HepG2 (cell line): ENCODE data around the gene YWHAE. TPM values are rescaled to one million over a fixed set of nuclear protein-coding genes. Genes with fewer than 3 reads are reported as not detected.

ENCODE experiments used
- ARNT2 ChIP-seq: sonication (generic); formaldehyde crosslinking; IDR thresholded peaks from 2 replicates; pipeline ENCODE4 v1.8.0; 2022; ENCODE audit warnings: mild to moderate bottlenecking, low read depth, missing genetic modification reagents, moderate library complexity
- CEBPZ ChIP-seq: IDR thresholded peaks from 2 replicates; pipeline ENCODE4 v1.6.1; 2012; ENCODE audit warnings: low read length, improper control_type of control experiment
- DMAP1 ChIP-seq: IDR thresholded peaks from 2 replicates; pipeline ENCODE4 v1.6.1; 2016
- FOXP1 ChIP-seq, 2 experiments: fragments of 450-650 bp in 1 of 2; IDR thresholded peaks; 2 replicates each; pipeline ENCODE4 v1.6.1; 2017 to 2018; ENCODE audit warnings: antibody characterized with exemption in 1 of 2
- KDM5A ChIP-seq: fragments of 200-600 bp; sonication (generic); IDR thresholded peaks from 2 replicates; pipeline ENCODE4 v1.7.0; 2018; ENCODE audit warnings: antibody characterized with exemption, mild to moderate bottlenecking, low read length, borderline replicate concordance
- MTF2 ChIP-seq: sonication (generic); formaldehyde crosslinking; IDR thresholded peaks from 2 replicates; pipeline ENCODE4 v1.5.0; 2020; ENCODE audit warnings: missing genetic modification reagents, borderline replicate concordance
- PHF8 ChIP-seq: sonication (generic); formaldehyde crosslinking; IDR thresholded peaks from 2 replicates; pipeline ENCODE4 v1.5.0; 2020; ENCODE audit warnings: missing genetic modification reagents
- PITX1 ChIP-seq: sonication (generic); formaldehyde crosslinking; IDR thresholded peaks from 2 replicates; pipeline ENCODE4 v1.5.1; 2020; ENCODE audit warnings: mild to moderate bottlenecking, missing genetic modification reagents
- SETDB1 ChIP-seq: sonication (generic); formaldehyde crosslinking; IDR thresholded peaks from 2 replicates; pipeline ENCODE4 v1.5.1; 2020; ENCODE audit warnings: missing genetic modification reagents, mild to moderate bottlenecking, borderline replicate concordance
- SP2 ChIP-seq: sonication (generic); formaldehyde crosslinking; IDR thresholded peaks from 2 replicates; pipeline ENCODE4 v1.5.1; 2020; ENCODE audit warnings: mild to moderate bottlenecking, missing genetic modification reagents
- TEAD2 ChIP-seq: sonication (generic); formaldehyde crosslinking; IDR thresholded peaks from 2 replicates; pipeline ENCODE4 v1.9.0; 2021; ENCODE audit warnings: missing genetic modification reagents
- ZFP91 ChIP-seq: sonication (generic); formaldehyde crosslinking; IDR thresholded peaks from 2 replicates; pipeline ENCODE4 v1.9.0; 2022; ENCODE audit warnings: missing genetic modification reagents, mild to moderate bottlenecking, borderline replicate concordance
- ZNF512 ChIP-seq: sonication (generic); formaldehyde crosslinking; IDR thresholded peaks from 2 replicates; pipeline ENCODE4 v1.4.0; 2020; ENCODE audit warnings: mild to moderate bottlenecking, missing genetic modification reagents
- ZNF589 ChIP-seq: sonication (generic); formaldehyde crosslinking; conservative IDR thresholded peaks from 2 replicates; pipeline ENCODE4 v1.8.0; 2022; ENCODE audit warnings: mild to moderate bottlenecking, moderate library complexity, missing genetic modification reagents
- ZNF607 ChIP-seq: sonication (generic); formaldehyde crosslinking; IDR thresholded peaks from 2 replicates; pipeline ENCODE4 v1.5.1; 2020; ENCODE audit warnings: missing genetic modification reagents, mild to moderate bottlenecking, borderline replicate concordance
- ZNF724P ChIP-seq: sonication (generic); formaldehyde crosslinking; IDR thresholded peaks from 2 replicates; pipeline ENCODE4 v1.8.0; 2022; ENCODE audit warnings: missing genetic modification reagents, borderline replicate concordance
- ZNF776 ChIP-seq: sonication (generic); formaldehyde crosslinking; IDR thresholded peaks from 2 replicates; pipeline ENCODE4 v1.4.0; 2020; ENCODE audit warnings: mild to moderate bottlenecking, missing genetic modification reagents
- ZNF841 ChIP-seq: sonication (generic); formaldehyde crosslinking; IDR thresholded peaks from 2 replicates; pipeline ENCODE4 v1.8.1; 2023; ENCODE audit warnings: missing genetic modification reagents, borderline replicate concordance
- ZNF891 ChIP-seq: sonication (generic); formaldehyde crosslinking; IDR thresholded peaks from 2 replicates; pipeline ENCODE4 v1.5.0; 2020; ENCODE audit warnings: mild to moderate bottlenecking, missing genetic modification reagents
- polyA plus RNA-seq, 8 experiments: library from polyadenylated mRNA; depleted of rRNA in 3 of 8; stranded (reverse) in 7 of 8; unstranded in 1 of 8; fragments of >200 nt; fragmentation: Illumina TruSeq in 4 of 8; extraction: Trizol in 4 of 8; gene quantifications; 2 replicates each; pipeline versions ENCODE4 v1.2.1 to v1.2.3, GENCODE V29; 2011 to 2016; ENCODE audit warnings: low read depth in 4 of 8, missing spikeins in 1 of 8, mixed read lengths in 1 of 8; ENCODE audit not compliant: insufficient read depth in 1 of 8
- total RNA-seq, 5 experiments: library from RNA; depleted of rRNA; stranded (reverse); fragments of >200 nt; fragmentation: Illumina TruSeq; extraction: Trizol; gene quantifications; 2 replicates each; pipeline ENCODE4 v1.2.3, GENCODE V29; 2016; ENCODE audit warnings: low read depth in 1 of 5

Gene YWHAE
- total and polyA plus RNA-seq, 2 of the 13 experiments (the other 11 are each of a cell fraction or from before 2014, with no cell fraction given) = 256 to 335 TPM

- TF ChIP-seq CEBPZ = no peak
- peak; percentile 83; the same call in 1 of the 2 replicates for TF ChIP-seq ZFP91
- no peak for TF ChIP-seq ZNF841 (CRISPR knock-in tag)
- TF ChIP-seq ZNF607 (CRISPR knock-in tag) = peak; percentile 76; the same call in 1 of the 2 replicates
- TF ChIP-seq ZNF776 (CRISPR knock-in tag) = no peak; the same call in 1 of the 2 replicates
- TF ChIP-seq PHF8 (CRISPR knock-in tag) = peak; percentile 90
- TF ChIP-seq TEAD2 = no peak
- peak; percentile 50; the same call in 1 of the 2 replicates for TF ChIP-seq KDM5A
- no peak for TF ChIP-seq FOXP1 (IDR thresholded peaks at IDR 0.05)
- no peak for TF ChIP-seq FOXP1 (CRISPR knock-in tag; IDR thresholded peaks at IDR 0.05)
- TF ChIP-seq SETDB1 (CRISPR knock-in tag) = no peak
- no peak for TF ChIP-seq MTF2 (CRISPR knock-in tag)
- TF ChIP-seq SP2 (CRISPR knock-in tag) = no peak; the same call in 1 of the 2 replicates
- TF ChIP-seq ZNF589 (CRISPR knock-in tag) = no peak
- TF ChIP-seq ZNF512 (CRISPR knock-in tag) = no peak
- no peak for TF ChIP-seq ZNF891 (CRISPR knock-in tag)
- TF ChIP-seq DMAP1 (CRISPR knock-in tag) = peak; percentile 99
- peak; percentile 73; the same call in 1 of the 2 replicates for TF ChIP-seq ARNT2 (CRISPR knock-in tag)
- TF ChIP-seq PITX1 = peak; percentile 58; the same call in 1 of the 2 replicates
- TF ChIP-seq ZNF724P (CRISPR knock-in tag) = no peak
These were observed at the start of gene YWHAE (continued) for GRCh38 chr17:1399679-1400512.
